Endothelial cell of umbilical vein (primary cell): ENCODE data around the gene LYZL1. TPM values are rescaled to one million over a fixed set of nuclear protein-coding genes. Genes with fewer than 3 reads are reported as not detected.

Experiments
- BruUV-seq: library from RNA; stranded (reverse); fragments of 400-500 nt; replicated peaks from 2 replicates; lab custom pipeline; 2021; lab: Mats Ljungman, UMichigan
- CTCF ChIA-PET: fragments of 300-600, 350-600 bp; sonication (Branson Sonifier 250); formaldehyde crosslinking; loops from one replicate; lab custom pipeline; 2021; ENCODE audit warnings: antibody characterized with exemption, inconsistent platforms; lab: Charles Lee
- POLR2A ChIA-PET: fragments of 300-600, 350-600 bp; sonication (Branson Sonifier 250); formaldehyde crosslinking; loops from one replicate; lab custom pipeline; 2021; ENCODE audit warnings: antibody characterized with exemption, inconsistent platforms; lab: Charles Lee
- DNase-seq: peaks from one replicate; pipeline ENCODE4 v3.0.0-alpha.2; 2011; ENCODE audit warnings: low read depth, low spot score
- FAIRE-seq: peaks from 2 replicates; lab custom pipeline; 2011; peaks lifted over from hg19 to GRCh38; lab: Jason Lieb, UNC
- H2AFZ ChIP-seq: 2 replicates; pipeline ENCODE4 v1.6.0; 2012; ENCODE audit warnings: low read depth, low read length, control low read depth, inconsistent platforms
- H3K27ac ChIP-seq: 2 replicates; pipeline ENCODE4 v1.5.1; 2011; ENCODE audit warnings: low read depth, mild to moderate bottlenecking, control low read depth, low read length, moderate library complexity; ENCODE audit not compliant: insufficient read depth
- H3K27me3 ChIP-seq, 2 experiments: 2 replicates each; pipeline versions ENCODE4 v1.6.0 to v1.6.1; 2011; ENCODE audit warnings: low read length in 2 of 2, mixed read lengths in 1 of 2; ENCODE audit not compliant: control insufficient read depth in 2 of 2, insufficient read depth in 2 of 2
- H3K36me3 ChIP-seq, 2 experiments: 2 replicates in 1 of 2; 3 replicates in 1 of 2; pipeline ENCODE4 v1.5.1; 2011; ENCODE audit warnings: low read length in 2 of 2, mild to moderate bottlenecking in 1 of 2, moderate library complexity in 1 of 2; ENCODE audit not compliant: control insufficient read depth in 2 of 2, insufficient read depth in 2 of 2; ENCODE audit errors: extremely low read depth in 1 of 2
- H3K4me1 ChIP-seq: 3 replicates; pipeline ENCODE4 v1.5.1; 2011; ENCODE audit warnings: mild to moderate bottlenecking, low read length; ENCODE audit not compliant: control insufficient read depth, insufficient read depth; ENCODE audit errors: extremely low read depth
- H3K4me2 ChIP-seq: 2 replicates; pipeline ENCODE4 v1.6.1; 2011; ENCODE audit warnings: low read length, control low read depth, mixed read lengths; ENCODE audit not compliant: insufficient read depth
- H3K4me3 ChIP-seq, 3 experiments: fragments of 200-600 bp in 1 of 3; sonication (generic), shearing (Covaris generic) in 1 of 3; replicated peaks in 1 of 3; 2 replicates each; pipeline ENCODE4 v1.5.1; 2011 to 2016; ENCODE audit warnings: control low read depth in 3 of 3, low read length in 3 of 3, mild to moderate bottlenecking in 2 of 3, inconsistent platforms in 1 of 3, low read depth in 1 of 3, moderate library complexity in 1 of 3; ENCODE audit not compliant: insufficient read depth in 1 of 3
- H3K79me2 ChIP-seq: 2 replicates; pipeline ENCODE4 v1.6.0; 2012; ENCODE audit warnings: low read length, inconsistent platforms; ENCODE audit not compliant: control insufficient read depth, insufficient read depth
- H3K9ac ChIP-seq: replicated peaks from 2 replicates; pipeline ENCODE3; 2011; ENCODE audit warnings: low read length, control low read depth; ENCODE audit not compliant: insufficient read depth; ENCODE audit errors: extremely low read depth
- H3K9me1 ChIP-seq: replicated peaks from 3 replicates; pipeline ENCODE4 v1.6.0; 2011; ENCODE audit warnings: mild to moderate bottlenecking, low read length; ENCODE audit not compliant: control insufficient read depth, insufficient read depth; ENCODE audit errors: extremely low read depth
- H3K9me3 ChIP-seq: replicated peaks from 2 replicates; pipeline ENCODE4 v1.5.1; 2012; ENCODE audit warnings: low read length, inconsistent platforms; ENCODE audit not compliant: control insufficient read depth, insufficient read depth
- H4K20me1 ChIP-seq: replicated peaks from 2 replicates; pipeline ENCODE3; 2011; ENCODE audit warnings: mild to moderate bottlenecking, low read length; ENCODE audit not compliant: control insufficient read depth, insufficient read depth; ENCODE audit errors: extremely low read depth
- CTCF ChIP-seq, 2 donors: IDR thresholded peaks; 1 replicate in 1 of 2; 2 replicates in 1 of 2; pipeline ENCODE4 v1.5.1; 2011; ENCODE audit warnings: low read length in 2 of 2, mild to moderate bottlenecking in 2 of 2, moderate library complexity in 2 of 2, control low read depth in 1 of 2, inconsistent platforms in 1 of 2, low read depth in 1 of 2; ENCODE audit not compliant: insufficient read depth in 1 of 2; ENCODE audit errors: extremely low read depth in 1 of 2
- EZH2 ChIP-seq: IDR thresholded peaks from 2 replicates; pipeline ENCODE4 v1.6.1; 2012; ENCODE audit warnings: borderline replicate concordance, low read depth, mild to moderate bottlenecking, moderate library complexity, low read length, inconsistent platforms; ENCODE audit not compliant: severe bottlenecking
- FOS ChIP-seq: IDR thresholded peaks from 2 replicates; pipeline ENCODE4 v1.6.1; 2011; ENCODE audit warnings: mild to moderate bottlenecking, low read length, moderate library complexity, borderline replicate concordance; ENCODE audit not compliant: insufficient read depth
- GATA2 ChIP-seq: IDR thresholded peaks from 2 replicates; pipeline ENCODE4 v1.7.0; 2011; ENCODE audit warnings: low read depth, mild to moderate bottlenecking, moderate library complexity, mixed read lengths, low read length; ENCODE audit not compliant: insufficient read length, insufficient read depth
- JUN ChIP-seq: IDR thresholded peaks from 2 replicates; pipeline ENCODE4 v1.6.1; 2011; ENCODE audit warnings: borderline replicate concordance, low read depth; ENCODE audit not compliant: insufficient read length, insufficient read depth
- MAX ChIP-seq: IDR thresholded peaks from 2 replicates; pipeline ENCODE4 v1.6.1; 2011; ENCODE audit not compliant: insufficient read depth, insufficient read length
- MYC ChIP-seq: IDR thresholded peaks from one replicate; pipeline ENCODE4 v1.6.1; 2011; ENCODE audit warnings: mild to moderate bottlenecking, low read depth, low read length
- POLR2A ChIP-seq: IDR thresholded peaks from 2 replicates; pipeline ENCODE4 v1.6.1; 2012; ENCODE audit warnings: low read depth, mild to moderate bottlenecking, control low read depth, low read length
- POLR2AphosphoS5 ChIP-seq: IDR thresholded peaks from 2 replicates; pipeline ENCODE4 v1.6.1; 2012; ENCODE audit warnings: low read depth, mild to moderate bottlenecking, control low read depth, low read length, moderate library complexity; ENCODE audit not compliant: insufficient read depth
- dilution Hi-C: fragments of 300-500 bp; cut with MboI; formaldehyde crosslinking; loops from one replicate; pipeline ENCODE4 v1.15.0; 2019; ENCODE audit warnings: low sequenced_read_pairs; ENCODE audit not compliant: extremely low pct_ligation_motif_present
- intact Hi-C: fragments of 100-400 bp; cut with micrococcal nuclease; formaldehyde crosslinking; loops from one replicate; pipeline ENCODE4 v1.10.0; 2022
- polyA plus RNA-seq, 4 experiments: library from polyadenylated mRNA; depleted of rRNA in 3 of 4; stranded (reverse) in 3 of 4; unstranded in 1 of 4; fragments of >200 nt; gene quantifications; 2 replicates each; pipeline versions ENCODE4 v1.2.1 to v1.2.3, GENCODE V29; 2011 to 2012; ENCODE audit warnings: missing spikeins in 1 of 4
- total RNA-seq: library from RNA; stranded (reverse); gene quantifications from 2 replicates; pipeline ENCODE4 v1.2.3, GENCODE V29; 2021

Gene LYZL1
- total and polyA plus RNA-seq, 2 donors (not counting 3 experiments of a cell fraction or from before 2014, with no cell fraction given), result not detected

GRCh38 chr10:29249018-29249417 is 39.9 kb upstream of the LYZL1 start:
- no peak overlapping the region for H3K4me3 ChIP-seq
- intact Hi-C loops, result loop anchor here (10.0 kb wide), 2 partner anchors 114 to 624 kb away; no protein-coding TSS in a partner anchor
- H3K9ac ChIP-seq, result no peak overlapping the region
- POLR2A ChIA-PET, result no interaction called here
- no TSS peak for BruUV-seq
- FAIRE-seq (no peak), DNase-seq (no peak)
- no peak overlapping the region for H2AFZ ChIP-seq
- H4K20me1 ChIP-seq, result no peaks in the 10 kb centered on the region
- peaks cover 0 to 3% of the 10 kb centered on the region in 2 experiments for H3K27me3 ChIP-seq
- H3K4me1 ChIP-seq, result no peaks in the 10 kb centered on the region
- TF ChIP-seq FOS, result no peak
- no peak for TF ChIP-seq CTCF (IDR thresholded peaks at IDR 0.05; ENCODE audit: extremely low read depth in 1 of 2, insufficient read depth in 1 of 2, low read depth in 1 of 2, low read length in 2 of 2)
- TF ChIP-seq JUN, result no peak
- no peak for TF ChIP-seq POLR2A
- TF ChIP-seq GATA2, result no peak
- TF ChIP-seq POLR2AphosphoS5, result no peak
- TF ChIP-seq MYC, result no peak
- no peak for TF ChIP-seq MAX
- TF ChIP-seq EZH2, result no peak
- no peak overlapping the region for H3K4me2 ChIP-seq
- H3K27ac ChIP-seq, result no peak overlapping the region
- no peaks in the 10 kb centered on the region for H3K9me1 ChIP-seq
- H3K36me3 ChIP-seq, result no peaks in the 10 kb centered on the region
- dilution Hi-C loops, result no loop called here
- H3K9me3 ChIP-seq, result no peaks in the 10 kb centered on the region
- no peaks in the 10 kb centered on the region for H3K79me2 ChIP-seq
- CTCF ChIA-PET, result no interaction called here
